ENCODE measurements around the gene ABHD17B.

GRCh38 chr9:71822456-71822855 lies 88.5 kb downstream of the ABHD17B start:
- TF ChIP-seq POLR2AphosphoS5 (IDR thresholded peaks at IDR 0.05; ENCODE audit: insufficient read depth, low read depth, low read length) (no peak), CTCF (IDR thresholded peaks at IDR 0.05; ENCODE audit: extremely low read depth in 1 of 2, insufficient read depth in 1 of 2, low read depth in 1 of 2, low read length in 2 of 2) (no peak), POLR2A (IDR thresholded peaks at IDR 0.05; ENCODE audit: low read depth, low read length) (no peak)
